Measurements from ENCODE around the gene ABCC12. TPM values are rescaled to one million over a fixed set of nuclear protein-coding genes. Genes with fewer than 3 reads are reported as not detected.

Gene ABCC12
- total and polyA plus RNA-seq, 10 of the 15 experiments (the other 5 are each of a cell fraction or from before 2014, with no cell fraction given): 0.02 to 0.03 (median 0.03) TPM; not detected in 6

- H3K9me3 ChIP-seq (replicated peaks; ENCODE audit: control insufficient read depth, insufficient read depth, low read length): no peaks in the 10 kb centered on the region; the same call in 1 of the 3 replicates
- no peak for FAIRE-seq
- ChIA-PET RAD21 (ENCODE audit: unreplicated experiment) (interaction anchor here (1.4 kb wide), 1 partner anchor 17 kb away, joined by 5 read pairs; no protein-coding TSS in a partner anchor), POLR2A (no interaction called here), SMC1A (ENCODE audit: uncharacterized antibody, unreplicated experiment) (no interaction called here), CTCF (no interaction called here)
- 51% methylated on average over 3 of the region's 3 CpGs for WGBS (ENCODE audit: insufficient coverage, insufficient replicate concordance, low lambda C conversion rate, missing lambda C conversion rate)
- no peaks in the 10 kb centered on the region for H3K79me2 ChIP-seq (ENCODE audit: control insufficient read depth, insufficient read depth, low read length)
- DNase-seq (ENCODE audit: low read depth, low spot score): no peak
- in situ Hi-C loops (cut with MboI) (no loop called here), intact Hi-C loops (cut with micrococcal nuclease; ENCODE audit: unreplicated experiment) (no loop called here)
- no peak for TF ChIP-seq ZBTB40 (IDR thresholded peaks at IDR 0.05; ENCODE audit: borderline replicate concordance)
- TF ChIP-seq NFYB (IDR thresholded peaks at IDR 0.05; ENCODE audit: insufficient read depth, low read depth, low read length): no peak
- 0 out of 2 replicates have a peak, but pooled peaks have one; percentile 36 for TF ChIP-seq BMI1 (IDR thresholded peaks at IDR 0.05; ENCODE audit: borderline replicate concordance)
- TF ChIP-seq TCF7 (IDR thresholded peaks at IDR 0.05; ENCODE audit: borderline replicate concordance): no peak
- no peak for TF ChIP-seq BRCA1 (IDR thresholded peaks at IDR 0.05; ENCODE audit: low read depth, low read length)
- TF ChIP-seq NFYA (IDR thresholded peaks at IDR 0.05; ENCODE audit: borderline replicate concordance, low read depth, low read length): no peak
- TF ChIP-seq EP300 (IDR thresholded peaks at IDR 0.05; ENCODE audit: borderline replicate concordance in 1 of 2, control insufficient read depth in 1 of 2, low read depth in 2 of 2, low read length in 2 of 2): no peak
- no TSS peak for BruUV-seq (replicated peaks)
- H3K4me1 ChIP-seq (ENCODE audit: control insufficient read depth, insufficient read depth, low read length): peaks cover 17% of the 10 kb centered on the region
- no peak overlapping the region for H2AFZ ChIP-seq (ENCODE audit: control insufficient read depth, low read depth, low read length)
- H3K27ac ChIP-seq (ENCODE audit: control insufficient read depth, insufficient read depth): no peak overlapping the region
- H3K4me2 ChIP-seq (ENCODE audit: control insufficient read depth, insufficient read depth): no peak overlapping the region
- H3K4me3 ChIP-seq: no peak overlapping the region
- ATAC-seq: no peak; the same call in 2 of the 3 replicates
- H3K36me3 ChIP-seq (ENCODE audit: control insufficient read depth in 2 of 2, insufficient read depth in 2 of 2, low read length in 1 of 2): no peaks in the 10 kb centered on the region
- no peaks in the 10 kb centered on the region for H4K20me1 ChIP-seq (ENCODE audit: control insufficient read depth, insufficient read depth)
- H3K27me3 ChIP-seq (replicated peaks in 1 of 2; ENCODE audit: control insufficient read depth in 2 of 2, insufficient read depth in 2 of 2, low read length in 1 of 2): no peaks in the 10 kb centered on the region
- H3K9ac ChIP-seq (ENCODE audit: control insufficient read depth, insufficient read depth, low read length): no peak overlapping the region
These were observed 49.3 kb downstream of the ABCC12 start for GRCh38 chr16:48106446-48106845.

Other genes with a start within 250 kb of the ABCC12 start
- 31.5 and 34.4 TPM in 2 replicates for gene LONP2, start 88.3 kb upstream of the ABCC12 start, total RNA-seq (2014; rRNA removed)
- gene LONP2, start 88.3 kb upstream of the ABCC12 start, total RNA-seq (2014; rRNA removed; fragmentation: Illumina TruSeq; extraction: Trizol): 36.3 and 38.2 TPM in 2 replicates
- gene LONP2, start 88.3 kb upstream of the ABCC12 start, total RNA-seq (2021): 43.8 and 44.8 TPM in 2 replicates
- 45.0 and 55.0 TPM in 2 replicates for gene LONP2, start 88.3 kb upstream of the ABCC12 start, polyA plus RNA-seq (2011; rRNA removed)
- gene LONP2, start 88.3 kb upstream of the ABCC12 start, polyA plus RNA-seq (2014; fragmentation: Illumina TruSeq; extraction: Trizol): 30.4 and 30.5 TPM in 2 replicates
- gene LONP2, start 88.3 kb upstream of the ABCC12 start, polyA plus RNA-seq (2014; fragmentation: Nextera tagmentation; extraction: Ambion mirVana): 10 to 100 TPM in 1 of 2 experiments, 1 to 10 TPM in 1; 8.3 to 10.1 TPM
- gene LONP2, start 88.3 kb upstream of the ABCC12 start, polyA plus RNA-seq (2014; rRNA removed): 26.4 and 28.7 TPM in 2 replicates
- 10 to 100 TPM; 44.2 to 48.0 TPM for gene LONP2, start 88.3 kb upstream of the ABCC12 start, polyA plus RNA-seq (2016; fragmentation: Nextera tagmentation; extraction: Ambion mirVana)
- not detected in 2 replicates for gene ABCC11, start 91.5 kb upstream of the ABCC12 start, total RNA-seq (2014; rRNA removed)
- gene ABCC11, start 91.5 kb upstream of the ABCC12 start, total RNA-seq (2014; rRNA removed; fragmentation: Illumina TruSeq; extraction: Trizol): not detected in 2 replicates
- not detected in 2 replicates for gene ABCC11, start 91.5 kb upstream of the ABCC12 start, total RNA-seq (2021)
- 0.01 and 0.04 TPM in 2 replicates for gene ABCC11, start 91.5 kb upstream of the ABCC12 start, polyA plus RNA-seq (2011; rRNA removed)
- 0.15 TPM in 1 of 2 replicates, not detected in the other for gene ABCC11, start 91.5 kb upstream of the ABCC12 start, polyA plus RNA-seq (2014; fragmentation: Illumina TruSeq; extraction: Trizol)
- gene ABCC11, start 91.5 kb upstream of the ABCC12 start, polyA plus RNA-seq (2014; fragmentation: Nextera tagmentation; extraction: Ambion mirVana): not detected
- gene ABCC11, start 91.5 kb upstream of the ABCC12 start, polyA plus RNA-seq (2014; rRNA removed): not detected in 2 replicates
- gene ABCC11, start 91.5 kb upstream of the ABCC12 start, polyA plus RNA-seq (2016; fragmentation: Nextera tagmentation; extraction: Ambion mirVana): under 1 TPM; 0.05 to 0.20 TPM
- gene SIAH1, start 229.4 kb upstream of the ABCC12 start, total RNA-seq (2014; rRNA removed): 15.8 and 20.7 TPM in 2 replicates
- 14.0 and 14.8 TPM in 2 replicates for gene SIAH1, start 229.4 kb upstream of the ABCC12 start, total RNA-seq (2014; rRNA removed; fragmentation: Illumina TruSeq; extraction: Trizol)
- gene SIAH1, start 229.4 kb upstream of the ABCC12 start, total RNA-seq (2021): 12.4 and 14.0 TPM in 2 replicates
- gene SIAH1, start 229.4 kb upstream of the ABCC12 start, polyA plus RNA-seq (2011; rRNA removed): 14.8 and 16.6 TPM in 2 replicates
- gene SIAH1, start 229.4 kb upstream of the ABCC12 start, polyA plus RNA-seq (2014; fragmentation: Illumina TruSeq; extraction: Trizol): 12.7 and 15.7 TPM in 2 replicates
- 1 to 10 TPM; 5.1 to 6.4 TPM for gene SIAH1, start 229.4 kb upstream of the ABCC12 start, polyA plus RNA-seq (2014; fragmentation: Nextera tagmentation; extraction: Ambion mirVana)
- gene SIAH1, start 229.4 kb upstream of the ABCC12 start, polyA plus RNA-seq (2014; rRNA removed): 10.8 and 13.4 TPM in 2 replicates
- gene SIAH1, start 229.4 kb upstream of the ABCC12 start, polyA plus RNA-seq (2016; fragmentation: Nextera tagmentation; extraction: Ambion mirVana): 10 to 100 TPM; 13.7 to 21.1 TPM

All from GM12878 (cell line).